DMS153 (cell line): ENCODE measurements around the gene GPRC5D.

ENCODE experiments used
- DNase-seq: peaks from one replicate; lab custom pipeline; 2025; lab: John Stamatoyannopoulos, UW

GPRC5D gene

GRCh38 chr12:12908252-12908651 is 43.7 kb downstream of the GPRC5D start:
- no peak for DNase-seq

- no peak for DNase-seq
Observed at GRCh38 chr12:12907552-12907951, 44.4 kb downstream of the GPRC5D start.

GRCh38 chr12:12903642-12904609 is 48.0 kb downstream of the GPRC5D start:
- DNase-seq, result no peak

GRCh38 chr12:12902036-12902435 is 49.9 kb downstream of the GPRC5D start:
- DNase-seq, result no peak

- no peak for DNase-seq
Observed at GRCh38 chr12:12901158-12901791, 50.7 kb downstream of the GPRC5D start.

- no peak for DNase-seq
Observed at GRCh38 chr12:12900786-12901157, 51.2 kb downstream of the GPRC5D start.

GRCh38 chr12:12899530-12900380 is 52.2 kb downstream of the GPRC5D start:
- no peak for DNase-seq

GRCh38 chr12:12898911-12899511 is 53.0 kb downstream of the GPRC5D start:
- no peak for DNase-seq

- DNase-seq, result no peak
Observed at GRCh38 chr12:12898136-12898717, 53.7 kb downstream of the GPRC5D start.

GRCh38 chr12:12897302-12897701 is 54.7 kb downstream of the GPRC5D start:
- DNase-seq, result no peak

- no peak for DNase-seq
Observed at GRCh38 chr12:12896260-12896659, 55.7 kb downstream of the GPRC5D start.

GRCh38 chr12:12893438-12893837 is 58.5 kb downstream of the GPRC5D start:
- DNase-seq, result no peak

GRCh38 chr12:12892681-12893141 is 59.3 kb downstream of the GPRC5D start:
- DNase-seq, result no peak

GRCh38 chr12:12891881-12892355 is 60.1 kb downstream of the GPRC5D start:
- no peak for DNase-seq

GRCh38 chr12:12891080-12891880 is 60.7 kb downstream of the GPRC5D start, which contains the start of gene GPRC5A:
GPRC5A (plus strand) TSS chr12:12891562; CDS start chr12:12908250, 16,688 bp downstream.
- DNase-seq, result no peak
